Ovary (tissue), 3 donors: ENCODE data around the gene SLC7A7.

ENCODE experiments used
- POLR2A ChIP-seq: fragments of 450-650 bp; IDR thresholded peaks from one replicate; pipeline ENCODE4 v1.6.1; 2017; ENCODE audit warnings: antibody characterized with exemption, mild to moderate bottlenecking, moderate library complexity
- TF ChIP-seq, protein P1 (sequence below), 3 donors: fragments of 450-650 bp in 2 of 3; fragments of 200-600 bp in 1 of 3; IDR thresholded peaks; one replicate each; pipeline versions ENCODE4 v1.5.1 to v1.8.0; 2016 to 2022; ENCODE audit warnings: antibody characterized with exemption in 3 of 3, mild to moderate bottlenecking in 1 of 3
- donor health status: DM: no; HTN: no; CAD: no.

DNA sequence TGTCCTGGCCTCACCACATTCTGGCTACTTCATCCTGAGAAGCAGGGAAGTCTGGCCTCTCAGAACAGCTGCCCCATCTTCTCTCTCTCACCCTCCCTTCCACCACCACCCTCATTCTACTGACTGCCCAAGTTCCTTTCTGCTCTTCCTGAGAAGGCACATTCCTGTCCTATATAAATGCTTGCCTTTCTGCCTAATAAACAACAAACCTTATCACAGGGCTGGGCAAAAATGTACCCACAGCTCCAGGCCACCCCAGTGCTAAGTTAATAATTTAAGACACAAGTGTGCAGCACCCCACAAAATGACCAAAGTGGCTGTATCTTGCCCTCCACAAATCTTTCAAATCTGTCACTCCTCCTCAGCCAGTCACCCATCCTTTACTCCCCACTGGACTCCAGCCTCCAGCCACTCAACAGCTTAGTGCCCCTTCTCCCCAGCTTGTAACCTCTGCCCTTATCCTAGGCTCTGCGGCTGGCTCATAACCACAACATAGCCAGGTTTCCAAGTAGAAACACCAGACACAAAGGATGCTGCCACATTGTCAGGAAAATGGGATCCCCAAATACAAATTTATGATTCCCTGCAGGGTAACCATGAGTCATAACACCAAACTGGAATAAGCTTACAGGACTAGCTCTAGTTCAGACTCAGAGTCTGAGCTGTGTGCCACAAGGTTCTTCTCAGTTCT, 33.8 kb downstream of the SLC7A7 start:
- TF ChIP-seq, protein P1, sequence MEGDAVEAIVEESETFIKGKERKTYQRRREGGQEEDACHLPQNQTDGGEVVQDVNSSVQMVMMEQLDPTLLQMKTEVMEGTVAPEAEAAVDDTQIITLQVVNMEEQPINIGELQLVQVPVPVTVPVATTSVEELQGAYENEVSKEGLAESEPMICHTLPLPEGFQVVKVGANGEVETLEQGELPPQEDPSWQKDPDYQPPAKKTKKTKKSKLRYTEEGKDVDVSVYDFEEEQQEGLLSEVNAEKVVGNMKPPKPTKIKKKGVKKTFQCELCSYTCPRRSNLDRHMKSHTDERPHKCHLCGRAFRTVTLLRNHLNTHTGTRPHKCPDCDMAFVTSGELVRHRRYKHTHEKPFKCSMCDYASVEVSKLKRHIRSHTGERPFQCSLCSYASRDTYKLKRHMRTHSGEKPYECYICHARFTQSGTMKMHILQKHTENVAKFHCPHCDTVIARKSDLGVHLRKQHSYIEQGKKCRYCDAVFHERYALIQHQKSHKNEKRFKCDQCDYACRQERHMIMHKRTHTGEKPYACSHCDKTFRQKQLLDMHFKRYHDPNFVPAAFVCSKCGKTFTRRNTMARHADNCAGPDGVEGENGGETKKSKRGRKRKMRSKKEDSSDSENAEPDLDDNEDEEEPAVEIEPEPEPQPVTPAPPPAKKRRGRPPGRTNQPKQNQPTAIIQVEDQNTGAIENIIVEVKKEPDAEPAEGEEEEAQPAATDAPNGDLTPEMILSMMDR (IDR thresholded peaks at IDR 0.05): no peak
- no peak for TF ChIP-seq POLR2A
